ENCODE measurements around the gene MYO10.

MYO10 gene

GRCh38 chr5:16616536-16617273 lies 319.4 kb downstream of the MYO10 start, which contains the start of gene RETREG1:
RETREG1 (minus strand) TSS chr5:16616997; CDS start chr5:16616971, 26 bp downstream.
- peak within 1 kb of the TSS; percentile 71 for H3K27ac ChIP-seq
- peak; percentile 78 for TF ChIP-seq ZFX (IDR thresholded peaks at IDR 0.05)
- no peak; the same call in 1 of the 2 replicates for TF ChIP-seq CTCF (conservative IDR thresholded peaks at IDR 0.05)

GRCh38 chr5:16615741-16616535 lies 320.1 kb downstream of the MYO10 start:
- H3K27ac ChIP-seq = peak overlapping the region; percentile 71
- TF ChIP-seq CTCF (conservative IDR thresholded peaks at IDR 0.05) (no peak), ZFX (IDR thresholded peaks at IDR 0.05) (no peak)

GRCh38 chr5:16612007-16612406 lies 324.1 kb downstream of the MYO10 start:
- H3K27ac ChIP-seq = no peak overlapping the region
- TF ChIP-seq ZFX (IDR thresholded peaks at IDR 0.05) (no peak), CTCF (conservative IDR thresholded peaks at IDR 0.05) (no peak)

Measured in C4-2B (cell line).